Large intestine (tissue), 3 donors: ENCODE results near the gene ADGRL3. TPM values are rescaled to one million over a fixed set of nuclear protein-coding genes. Genes with fewer than 3 reads are reported as not detected.

Source experiments
- DNase-seq, 2 donors: peaks; one replicate each; pipeline versions ENCODE4 v3.0.0 to v3.0.0-alpha.2; 2013
- H3K27ac ChIP-seq: one replicate; pipeline ENCODE4 v1.5.1; 2013; ENCODE audit warnings: low read length
- H3K27me3 ChIP-seq: 2 replicates; pipeline ENCODE4 v1.6.1; 2013; ENCODE audit warnings: low read length; ENCODE audit not compliant: control insufficient read depth, insufficient read depth
- H3K36me3 ChIP-seq: 2 replicates; pipeline ENCODE4 v1.6.1; 2013; ENCODE audit warnings: low read length; ENCODE audit not compliant: control insufficient read depth, insufficient read depth
- H3K4me1 ChIP-seq: one replicate; pipeline ENCODE4 v1.6.1; 2013; ENCODE audit warnings: low read length; ENCODE audit not compliant: control insufficient read depth, insufficient read depth
- H3K4me3 ChIP-seq: one replicate; pipeline ENCODE4 v1.5.1; 2013; ENCODE audit warnings: low read length
- H3K9me3 ChIP-seq: one replicate; pipeline ENCODE4 v1.6.1; 2013; ENCODE audit warnings: mild to moderate bottlenecking, low read depth, low read length, moderate library complexity; ENCODE audit not compliant: control insufficient read depth
- WGBS: methylation state at CpG from one replicate; pipeline ENCODE4 v1.1.5; 2013; ENCODE audit warnings: low lambda C conversion rate; ENCODE audit not compliant: insufficient coverage; 5-methylcytosine and 5-hydroxymethylcytosine counted together
- polyA plus RNA-seq: library from polyadenylated mRNA; unstranded; fragments of 120-200 nt; gene quantifications from one replicate; pipeline ENCODE4 v1.2.1, GENCODE V29; 2013

The ADGRL3 gene
- polyA plus RNA-seq, 1 donor: 9.8 TPM

- no peak for DNase-seq
- peaks cover 2% of the 10 kb centered on the region for H3K9me3 ChIP-seq
- H3K36me3 ChIP-seq: no peaks in the 10 kb centered on the region
- H3K4me1 ChIP-seq: no peaks in the 10 kb centered on the region
- no peak overlapping the region for H3K4me3 ChIP-seq
- no CpG with 5 or more reads among the region's 2 CpGs for WGBS
- H3K27ac ChIP-seq: no peak overlapping the region
- H3K27me3 ChIP-seq: no peaks in the 10 kb centered on the region
Measured at GRCh38 chr4:61657016-61657415, 456.9 kb downstream of the ADGRL3 start.

- Histone ChIP-seq H3K36me3 (no peaks in the 10 kb centered on the region), H3K27ac (no peak overlapping the region), H3K9me3 (peaks cover 4% of the 10 kb centered on the region), H3K27me3 (no peaks in the 10 kb centered on the region), H3K4me3 (no peak overlapping the region), H3K4me1 (no peaks in the 10 kb centered on the region)
- WGBS: no CpG with 5 or more reads among the region's 7 CpGs
- no peak for DNase-seq
Measured at GRCh38 chr4:61661960-61662359, 461.8 kb downstream of the ADGRL3 start.

GRCh38 chr4:61662362-61662761, 462.2 kb downstream of the ADGRL3 start:
- no CpG with 5 or more reads among the region's 5 CpGs for WGBS

GRCh38 chr4:61663310-61663709, 463.2 kb downstream of the ADGRL3 start:
- H3K4me3 ChIP-seq: no peak overlapping the region
- no peak for DNase-seq
- no peaks in the 10 kb centered on the region for H3K36me3 ChIP-seq
- H3K27ac ChIP-seq: no peak overlapping the region
- H3K27me3 ChIP-seq: no peaks in the 10 kb centered on the region
- peaks cover 4% of the 10 kb centered on the region for H3K9me3 ChIP-seq
- no CpG with 5 or more reads among the region's 8 CpGs for WGBS
- H3K4me1 ChIP-seq: no peaks in the 10 kb centered on the region

More at GRCh38 chr4:61662362-61662761, 462.2 kb downstream of the ADGRL3 start:
- Histone ChIP-seq H3K27ac (no peak overlapping the region), H3K9me3 (peaks cover 4% of the 10 kb centered on the region), H3K4me1 (no peaks in the 10 kb centered on the region), H3K4me3 (no peak overlapping the region), H3K36me3 (no peaks in the 10 kb centered on the region), H3K27me3 (no peaks in the 10 kb centered on the region)
- no peak for DNase-seq

GRCh38 chr4:61665649-61666048, 465.5 kb downstream of the ADGRL3 start:
- H3K4me1 ChIP-seq: no peaks in the 10 kb centered on the region
- H3K36me3 ChIP-seq: no peaks in the 10 kb centered on the region
- no peak for DNase-seq
- peaks cover 4% of the 10 kb centered on the region for H3K9me3 ChIP-seq
- H3K27ac ChIP-seq: no peak overlapping the region
- H3K27me3 ChIP-seq: no peaks in the 10 kb centered on the region
- no peak overlapping the region for H3K4me3 ChIP-seq

- 100% methylated on average over 1 of the region's 1 CpG for WGBS
- Histone ChIP-seq H3K4me1 (no peaks in the 10 kb centered on the region), H3K4me3 (no peak overlapping the region), H3K27me3 (no peaks in the 10 kb centered on the region), H3K27ac (no peak overlapping the region), H3K9me3 (peaks cover 4% of the 10 kb centered on the region), H3K36me3 (no peaks in the 10 kb centered on the region)
- DNase-seq: no peak
Measured at GRCh38 chr4:61666244-61666643, 466.1 kb downstream of the ADGRL3 start.

- no peaks in the 10 kb centered on the region for H3K4me1 ChIP-seq
- DNase-seq: no peak
- H3K27me3 ChIP-seq: no peaks in the 10 kb centered on the region
- H3K9me3 ChIP-seq: no peaks in the 10 kb centered on the region
- no peaks in the 10 kb centered on the region for H3K36me3 ChIP-seq
- no peak overlapping the region for H3K4me3 ChIP-seq
- H3K27ac ChIP-seq: no peak overlapping the region
- WGBS: no CpG with 5 or more reads among the region's 1 CpG
Measured at GRCh38 chr4:61671599-61671998, 471.5 kb downstream of the ADGRL3 start.

GRCh38 chr4:61675464-61675863, 475.3 kb downstream of the ADGRL3 start:
- H3K36me3 ChIP-seq: no peaks in the 10 kb centered on the region
- no peaks in the 10 kb centered on the region for H3K4me1 ChIP-seq
- DNase-seq: no peak
- WGBS: no CpG with 5 or more reads among the region's 2 CpGs
- H3K9me3 ChIP-seq: no peaks in the 10 kb centered on the region
- H3K27me3 ChIP-seq: no peaks in the 10 kb centered on the region
- H3K27ac ChIP-seq: no peak overlapping the region
- no peak overlapping the region for H3K4me3 ChIP-seq

- Histone ChIP-seq H3K36me3 (no peaks in the 10 kb centered on the region), H3K4me1 (no peaks in the 10 kb centered on the region), H3K27ac (no peak overlapping the region), H3K27me3 (no peaks in the 10 kb centered on the region), H3K9me3 (no peaks in the 10 kb centered on the region), H3K4me3 (no peak overlapping the region)
- no peak for DNase-seq
- WGBS: 86% methylated on average over 1 of the region's 1 CpG
Measured at GRCh38 chr4:61678297-61678696, 478.2 kb downstream of the ADGRL3 start.

GRCh38 chr4:61693520-61693919, 493.4 kb downstream of the ADGRL3 start:
- WGBS: no CpG with 5 or more reads among the region's 1 CpG

GRCh38 chr4:61714387-61714911, 514.3 kb downstream of the ADGRL3 start:
- Histone ChIP-seq H3K27ac (no peak overlapping the region), H3K9me3 (no peaks in the 10 kb centered on the region), H3K36me3 (no peaks in the 10 kb centered on the region), H3K27me3 (no peaks in the 10 kb centered on the region), H3K4me1 (no peaks in the 10 kb centered on the region), H3K4me3 (no peak overlapping the region)
- DNase-seq: no peak
- WGBS: 73% methylated on average over 2 of the region's 4 CpGs

More at GRCh38 chr4:61693520-61693919, 493.4 kb downstream of the ADGRL3 start:
- Histone ChIP-seq H3K9me3 (no peaks in the 10 kb centered on the region), H3K27me3 (no peaks in the 10 kb centered on the region), H3K4me1 (no peaks in the 10 kb centered on the region), H3K27ac (no peak overlapping the region), H3K4me3 (no peak overlapping the region), H3K36me3 (no peaks in the 10 kb centered on the region)
- DNase-seq: no peak
